ENCODE measurements around the gene AK8.

The AK8 gene

GRCh38 chr9:132869266-132869665, 8.8 kb downstream of the AK8 start:
- H3K4me3 ChIP-seq (ENCODE audit: low read length in 2 of 2): peak overlapping the region in 1 of 2 donors; percentile 50
- H3K23ac ChIP-seq (ENCODE audit: low read depth, low read length, poor library complexity): no peak overlapping the region
- no peaks in the 10 kb centered on the region for H3K4me1 ChIP-seq (ENCODE audit: control insufficient read depth in 2 of 2, insufficient read depth in 1 of 2, low read depth in 1 of 2, low read length in 2 of 2)
- H3K36me3 ChIP-seq (replicated peaks in 1 of 2; ENCODE audit: control insufficient read depth in 2 of 2, insufficient read depth in 2 of 2, low read length in 2 of 2): no peaks in the 10 kb centered on the region
- peak overlapping the region; percentile 77 for H2AK5ac ChIP-seq (ENCODE audit: low read depth, low read length)
- no peaks in the 10 kb centered on the region for H3K79me1 ChIP-seq (ENCODE audit: low read depth, low read length)
- H4K91ac ChIP-seq (ENCODE audit: low read depth, low read length, poor library complexity): no peak overlapping the region
- peak overlapping the region; percentile 44 for H2BK5ac ChIP-seq (ENCODE audit: low read length)
- no peak overlapping the region for H3K4ac ChIP-seq (ENCODE audit: low read length)
- no peak overlapping the region for H3K4me2 ChIP-seq (ENCODE audit: insufficient read depth, low read length, poor library complexity, severe bottlenecking)
- H4K8ac ChIP-seq (ENCODE audit: low read depth, low read length): peak overlapping the region; percentile 89
- no peaks in the 10 kb centered on the region for H3K27me3 ChIP-seq (ENCODE audit: control insufficient read depth in 3 of 3, insufficient read depth in 3 of 3, low read depth in 1 of 3, low read length in 3 of 3)
- no peak overlapping the region for H3K14ac ChIP-seq (ENCODE audit: low read length)
- no peak overlapping the region for H2AFZ ChIP-seq (ENCODE audit: low read length)
- no peak overlapping the region for H2BK15ac ChIP-seq (ENCODE audit: low read length)
- H2BK12ac ChIP-seq (ENCODE audit: low read length): peak overlapping the region; percentile 52
- no CpG with 5 or more reads among the region's 9 CpGs for WGBS, 2 donors (ENCODE audit: extremely low coverage in 2 of 2, insufficient read length in 2 of 2, insufficient replicate concordance in 1 of 2)
- no peaks in the 10 kb centered on the region for H3K9me3 ChIP-seq (replicated peaks in 1 of 2; ENCODE audit: control insufficient read depth in 2 of 2, insufficient read depth in 1 of 2, low read depth in 1 of 2, low read length in 2 of 2)
- H3K9ac ChIP-seq (ENCODE audit: low read depth, low read length, poor library complexity): peak overlapping the region; percentile 68
- DNase-seq (ENCODE audit: low spot score): no peak
- peak overlapping the region; percentile 27 for H3K18ac ChIP-seq (ENCODE audit: low read length)
- H3K27ac ChIP-seq (replicated peaks; ENCODE audit: low read length): no peak overlapping the region
- no peak overlapping the region for H2BK120ac ChIP-seq (ENCODE audit: low read depth, low read length)

- Histone ChIP-seq H3K27me3 (ENCODE audit: control insufficient read depth in 3 of 3, insufficient read depth in 3 of 3, low read depth in 1 of 3, low read length in 3 of 3) (no peaks in the 10 kb centered on the region), H3K36me3 (replicated peaks in 1 of 2; ENCODE audit: control insufficient read depth in 2 of 2, insufficient read depth in 2 of 2, low read length in 2 of 2) (no peaks in the 10 kb centered on the region), H3K9ac (ENCODE audit: low read depth, low read length, poor library complexity) (no peak overlapping the region), H2BK12ac (ENCODE audit: low read length) (no peak overlapping the region), H3K23ac (ENCODE audit: low read depth, low read length, poor library complexity) (no peak overlapping the region), H4K8ac (ENCODE audit: low read depth, low read length) (no peak overlapping the region), H3K4me2 (ENCODE audit: insufficient read depth, low read length, poor library complexity, severe bottlenecking) (no peak overlapping the region), H2AK5ac (ENCODE audit: low read depth, low read length) (no peak overlapping the region), H3K9me3 (replicated peaks in 1 of 2; ENCODE audit: control insufficient read depth in 2 of 2, insufficient read depth in 1 of 2, low read depth in 1 of 2, low read length in 2 of 2) (no peaks in the 10 kb centered on the region), H3K4me1 (ENCODE audit: control insufficient read depth in 2 of 2, insufficient read depth in 1 of 2, low read depth in 1 of 2, low read length in 2 of 2) (peaks cover 0 to 4% of the 10 kb centered on the region in 2 donors), H3K27ac (replicated peaks; ENCODE audit: low read length) (no peak overlapping the region), H3K79me1 (ENCODE audit: low read depth, low read length) (no peaks in the 10 kb centered on the region), H2BK120ac (ENCODE audit: low read depth, low read length) (no peak overlapping the region), H2AFZ (ENCODE audit: low read length) (no peak overlapping the region), H2BK15ac (ENCODE audit: low read length) (no peak overlapping the region), H3K14ac (ENCODE audit: low read length) (no peak overlapping the region), H4K91ac (ENCODE audit: low read depth, low read length, poor library complexity) (no peak overlapping the region), H2BK5ac (ENCODE audit: low read length) (no peak overlapping the region), H3K4ac (ENCODE audit: low read length) (no peak overlapping the region), H3K4me3 (ENCODE audit: low read length in 2 of 2) (no peak overlapping the region), H3K18ac (ENCODE audit: low read length) (no peak overlapping the region)
- DNase-seq (ENCODE audit: low spot score): no peak
- WGBS, 2 donors (ENCODE audit: extremely low coverage in 2 of 2, insufficient read length in 2 of 2, insufficient replicate concordance in 1 of 2): no CpG with 5 or more reads among the region's 8 CpGs
Measured at GRCh38 chr9:132866898-132867297, 11.2 kb downstream of the AK8 start.

GRCh38 chr9:132864691-132865090, 13.4 kb downstream of the AK8 start:
- H2AFZ ChIP-seq (ENCODE audit: low read length): peak overlapping the region; percentile 54
- no peak overlapping the region for H3K4ac ChIP-seq (ENCODE audit: low read length)
- no CpG with 5 or more reads among the region's 8 CpGs for WGBS, 2 donors (ENCODE audit: extremely low coverage in 2 of 2, insufficient read length in 2 of 2, insufficient replicate concordance in 1 of 2)

GRCh38 chr9:132864277-132864676, 13.8 kb downstream of the AK8 start:
- no CpG with 5 or more reads among the region's 2 CpGs for WGBS, 2 donors (ENCODE audit: extremely low coverage in 2 of 2, insufficient read length in 2 of 2, insufficient replicate concordance in 1 of 2)

More at GRCh38 chr9:132864691-132865090, 13.4 kb downstream of the AK8 start:
- Histone ChIP-seq H3K4me2 (ENCODE audit: insufficient read depth, low read length, poor library complexity, severe bottlenecking) (no peak overlapping the region), H2BK12ac (ENCODE audit: low read length) (no peak overlapping the region), H3K14ac (ENCODE audit: low read length) (no peak overlapping the region), H3K4me3 (ENCODE audit: low read length in 2 of 2) (no peak overlapping the region), H4K91ac (ENCODE audit: low read depth, low read length, poor library complexity) (no peak overlapping the region), H3K9me3 (replicated peaks in 1 of 2; ENCODE audit: control insufficient read depth in 2 of 2, insufficient read depth in 1 of 2, low read depth in 1 of 2, low read length in 2 of 2) (no peaks in the 10 kb centered on the region), H3K9ac (ENCODE audit: low read depth, low read length, poor library complexity) (no peak overlapping the region), H2AK5ac (ENCODE audit: low read depth, low read length) (no peak overlapping the region), H2BK5ac (ENCODE audit: low read length) (no peak overlapping the region), H2BK15ac (ENCODE audit: low read length) (no peak overlapping the region), H4K8ac (ENCODE audit: low read depth, low read length) (no peak overlapping the region), H2BK120ac (ENCODE audit: low read depth, low read length) (no peak overlapping the region), H3K18ac (ENCODE audit: low read length) (no peak overlapping the region), H3K36me3 (replicated peaks in 1 of 2; ENCODE audit: control insufficient read depth in 2 of 2, insufficient read depth in 2 of 2, low read length in 2 of 2) (no peaks in the 10 kb centered on the region), H3K79me1 (ENCODE audit: low read depth, low read length) (no peaks in the 10 kb centered on the region), H3K23ac (ENCODE audit: low read depth, low read length, poor library complexity) (no peak overlapping the region), H3K27ac (replicated peaks; ENCODE audit: low read length) (no peak overlapping the region), H3K4me1 (ENCODE audit: control insufficient read depth in 2 of 2, insufficient read depth in 1 of 2, low read depth in 1 of 2, low read length in 2 of 2) (peaks cover 0 to 7% of the 10 kb centered on the region in 2 donors), H3K27me3 (ENCODE audit: control insufficient read depth in 3 of 3, insufficient read depth in 3 of 3, low read depth in 1 of 3, low read length in 3 of 3) (no peaks in the 10 kb centered on the region)
- no peak for DNase-seq (ENCODE audit: low spot score)

More at GRCh38 chr9:132864277-132864676, 13.8 kb downstream of the AK8 start:
- Histone ChIP-seq H3K36me3 (replicated peaks in 1 of 2; ENCODE audit: control insufficient read depth in 2 of 2, insufficient read depth in 2 of 2, low read length in 2 of 2) (no peaks in the 10 kb centered on the region), H4K8ac (ENCODE audit: low read depth, low read length) (no peak overlapping the region), H3K23ac (ENCODE audit: low read depth, low read length, poor library complexity) (no peak overlapping the region), H2BK12ac (ENCODE audit: low read length) (no peak overlapping the region), H2BK15ac (ENCODE audit: low read length) (no peak overlapping the region), H4K91ac (ENCODE audit: low read depth, low read length, poor library complexity) (no peak overlapping the region), H2BK5ac (ENCODE audit: low read length) (no peak overlapping the region), H3K4me3 (ENCODE audit: low read length in 2 of 2) (no peak overlapping the region), H3K14ac (ENCODE audit: low read length) (no peak overlapping the region), H3K27me3 (ENCODE audit: control insufficient read depth in 3 of 3, insufficient read depth in 3 of 3, low read depth in 1 of 3, low read length in 3 of 3) (no peaks in the 10 kb centered on the region), H2BK120ac (ENCODE audit: low read depth, low read length) (no peak overlapping the region), H3K27ac (replicated peaks; ENCODE audit: low read length) (no peak overlapping the region), H2AK5ac (ENCODE audit: low read depth, low read length) (no peak overlapping the region), H3K9me3 (replicated peaks in 1 of 2; ENCODE audit: control insufficient read depth in 2 of 2, insufficient read depth in 1 of 2, low read depth in 1 of 2, low read length in 2 of 2) (no peaks in the 10 kb centered on the region), H3K9ac (ENCODE audit: low read depth, low read length, poor library complexity) (no peak overlapping the region), H3K4me2 (ENCODE audit: insufficient read depth, low read length, poor library complexity, severe bottlenecking) (no peak overlapping the region), H3K18ac (ENCODE audit: low read length) (no peak overlapping the region), H3K4ac (ENCODE audit: low read length) (no peak overlapping the region), H2AFZ (ENCODE audit: low read length) (peak overlapping the region; percentile 54), H3K4me1 (ENCODE audit: control insufficient read depth in 2 of 2, insufficient read depth in 1 of 2, low read depth in 1 of 2, low read length in 2 of 2) (peaks cover 0 to 7% of the 10 kb centered on the region in 2 donors), H3K79me1 (ENCODE audit: low read depth, low read length) (no peaks in the 10 kb centered on the region)
- DNase-seq (ENCODE audit: low spot score): no peak

Data from neuronal stem cell (in vitro differentiated cells).